Natural killer cell (primary cell): Measurements from ENCODE around the gene RPS6KL1. TPM values are rescaled to one million over a fixed set of nuclear protein-coding genes. Genes with fewer than 3 reads are reported as not detected.

ENCODE experiments used
- ATAC-seq, 3 donors: fragments of 150-1000 bp in 2 of 3; fragments of 200-7000 bp in 1 of 3; cut with Tn5 transposase; 1 replicate in 1 of 3; 2 replicates in 2 of 3; pipeline ENCODE4 v1.10.0; 2021; ENCODE audit warnings: mild to moderate bottlenecking in 2 of 3, moderate library complexity in 2 of 3
- DNase-seq, 2 donors: peaks; one replicate each; pipeline versions ENCODE4 v3.0.0 to v3.0.0-alpha.2; 2013 to 2021; ENCODE audit warnings: mixed read lengths in 1 of 2
- H3K27ac ChIP-seq: one replicate; pipeline ENCODE4 v1.5.1; 2013; ENCODE audit warnings: mild to moderate bottlenecking, low read length
- H3K27me3 ChIP-seq: one replicate; pipeline ENCODE4 v1.6.1; 2013; ENCODE audit warnings: low read length; ENCODE audit not compliant: control insufficient read depth, insufficient read depth
- H3K36me3 ChIP-seq: one replicate; pipeline ENCODE4 v1.6.1; 2013; ENCODE audit warnings: low read length; ENCODE audit not compliant: control insufficient read depth, insufficient read depth
- H3K4me1 ChIP-seq: one replicate; pipeline ENCODE4 v1.6.1; 2013; ENCODE audit warnings: low read length; ENCODE audit not compliant: control insufficient read depth, insufficient read depth
- H3K4me3 ChIP-seq: one replicate; pipeline ENCODE4 v1.5.1; 2013; ENCODE audit warnings: low read length
- H3K9me3 ChIP-seq: one replicate; pipeline ENCODE4 v1.6.1; 2013; ENCODE audit warnings: low read length; ENCODE audit not compliant: control insufficient read depth, insufficient read depth
- H3K27ac Mint-ChIP-seq, 2 donors: one replicate each; pipeline ENCODE4 v1.8.0; 2022; ENCODE audit warnings: mild to moderate bottlenecking in 2 of 2, mixed read lengths in 2 of 2, moderate library complexity in 1 of 2
- H3K27me3 Mint-ChIP-seq, 2 donors: one replicate each; pipeline ENCODE4 v1.8.0; 2022; ENCODE audit warnings: low read depth in 2 of 2, mixed read lengths in 2 of 2
- H3K36me3 Mint-ChIP-seq: one replicate; pipeline ENCODE4 v1.8.0; 2022; ENCODE audit warnings: mixed read lengths
- H3K4me1 Mint-ChIP-seq, 2 donors: one replicate each; pipeline ENCODE4 v1.8.0; 2022; ENCODE audit warnings: mixed read lengths in 2 of 2
- H3K4me3 Mint-ChIP-seq: one replicate; pipeline ENCODE4 v1.8.0; 2022; ENCODE audit warnings: mild to moderate bottlenecking, moderate library complexity, mixed read lengths
- H3K9me3 Mint-ChIP-seq, 2 donors: one replicate each; pipeline ENCODE4 v1.8.0; 2022; ENCODE audit warnings: mixed read lengths in 2 of 2
- CTCF ChIP-seq: fragments of 200-600 bp; IDR thresholded peaks from one replicate; pipeline ENCODE4 v1.8.0; 2022; ENCODE audit warnings: antibody characterized with exemption
- WGBS: methylation state at CpG from one replicate; pipeline ENCODE4 v1.1.7; 2013; ENCODE audit warnings: missing lambda C conversion rate; ENCODE audit not compliant: insufficient coverage; 5-methylcytosine and 5-hydroxymethylcytosine counted together
- intact Hi-C: fragments of 100-400 bp; cut with micrococcal nuclease; formaldehyde crosslinking; loops from one replicate; pipeline ENCODE4 v1.14.2; 2022
- total RNA-seq, 4 donors: library from RNA; stranded (reverse); fragments of 120-200 nt in 1 of 4; gene quantifications; one replicate each; pipeline versions ENCODE4 v1.2.3 to v1.2.4, GENCODE V29; 2013 to 2022

The RPS6KL1 gene
- total RNA-seq, 3 donors from 2014 or later (not counting 1 experiment from before 2014, with no cell fraction given): 1.9 to 7.9 (median 2.9) TPM

GRCh38 chr14:74949191-74949601 is 26.1 kb upstream of the RPS6KL1 start:
- Histone ChIP-seq H3K27me3 (no peaks in the 10 kb centered on the region), H3K4me3 (no peak overlapping the region), H3K36me3 (no peaks in the 10 kb centered on the region), H3K27ac (no peak overlapping the region), H3K4me1 (peaks cover 9% of the 10 kb centered on the region), H3K9me3 (no peaks in the 10 kb centered on the region)
- no peak for ATAC-seq
- H3K36me3 Mint-ChIP-seq: no peaks in the 10 kb centered on the region
- no peak for DNase-seq
- H3K27me3 Mint-ChIP-seq: no peaks in the 10 kb centered on the region
- no peaks in the 10 kb centered on the region for H3K9me3 Mint-ChIP-seq
- intact Hi-C loops: no loop called here
- H3K4me1 Mint-ChIP-seq: peaks cover 9% of the 10 kb centered on the region in 2 donors
- 90% methylated on average over 16 of the region's 16 CpGs for WGBS
- H3K27ac Mint-ChIP-seq: no peak overlapping the region
- TF ChIP-seq CTCF: no peak
- no peak overlapping the region for H3K4me3 Mint-ChIP-seq

- Histone ChIP-seq H3K36me3 (no peaks in the 10 kb centered on the region), H3K27me3 (no peaks in the 10 kb centered on the region), H3K4me3 (no peak overlapping the region), H3K9me3 (no peaks in the 10 kb centered on the region), H3K4me1 (peaks cover 9% of the 10 kb centered on the region), H3K27ac (no peak overlapping the region)
- WGBS: 91% methylated on average over 22 of the region's 23 CpGs
- no peak for ATAC-seq
- no peaks in the 10 kb centered on the region for H3K27me3 Mint-ChIP-seq
- no peaks in the 10 kb centered on the region for H3K9me3 Mint-ChIP-seq
- no peak for TF ChIP-seq CTCF
- H3K36me3 Mint-ChIP-seq: no peaks in the 10 kb centered on the region
- no peak overlapping the region for H3K4me3 Mint-ChIP-seq
- DNase-seq: no peak
- intact Hi-C loops: no loop called here
- peaks cover 9 to 11% of the 10 kb centered on the region in 2 donors for H3K4me1 Mint-ChIP-seq
- H3K27ac Mint-ChIP-seq: no peak overlapping the region
These were observed 25.4 kb upstream of the RPS6KL1 start for GRCh38 chr14:74948228-74949175.

DNA sequence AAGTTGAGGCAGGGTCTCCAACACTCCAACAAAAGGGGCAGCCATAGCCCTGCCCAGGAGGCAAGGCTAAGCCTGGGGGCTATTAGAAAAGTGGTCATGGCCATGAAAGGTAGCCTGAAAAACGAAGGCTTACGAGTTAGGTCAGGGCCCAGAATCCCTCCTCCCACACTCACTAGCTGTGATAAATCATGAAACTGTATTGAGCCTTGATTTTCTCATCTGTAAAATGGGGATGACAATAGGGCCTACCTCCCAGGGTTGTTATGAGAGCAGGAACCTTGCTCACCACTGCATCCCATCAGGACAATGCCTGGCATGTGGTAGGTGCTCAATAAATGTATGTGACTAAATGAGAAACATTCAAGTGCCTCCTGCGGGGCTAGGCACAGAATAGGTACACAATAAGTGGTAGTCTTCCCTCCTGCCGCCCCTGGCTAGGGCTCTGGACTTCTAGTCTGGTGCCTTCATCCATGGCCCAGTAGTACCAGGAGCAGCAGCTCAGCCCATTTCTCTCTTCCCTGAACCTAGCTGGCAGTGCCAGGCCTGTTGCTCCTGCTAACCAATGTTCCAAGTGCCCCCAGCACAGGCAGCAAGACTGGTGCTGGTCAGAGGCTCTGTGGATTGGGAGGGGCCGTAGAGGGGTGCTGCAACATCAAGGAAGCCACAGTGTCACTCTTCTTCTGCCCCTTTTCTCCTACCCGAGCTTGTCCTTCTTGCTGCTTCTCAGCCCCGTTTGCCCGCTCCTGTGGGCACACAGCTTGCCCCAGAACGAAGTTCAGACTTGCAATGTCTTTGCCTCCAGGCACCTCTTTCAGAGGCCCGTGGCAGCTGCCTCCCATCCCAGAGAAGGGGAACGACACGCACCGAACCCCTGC is 24.5 kb upstream of the RPS6KL1 start:
- H3K4me1 Mint-ChIP-seq: peaks cover 17 to 20% of the 10 kb centered on the region in 2 donors
- no peaks in the 10 kb centered on the region for H3K36me3 Mint-ChIP-seq
- Histone ChIP-seq H3K9me3 (no peaks in the 10 kb centered on the region), H3K36me3 (no peaks in the 10 kb centered on the region), H3K27me3 (no peaks in the 10 kb centered on the region), H3K4me3 (no peak overlapping the region), H3K27ac (no peak overlapping the region), H3K4me1 (peaks cover 15% of the 10 kb centered on the region)
- H3K27ac Mint-ChIP-seq: no peak overlapping the region
- no peak for DNase-seq
- no peaks in the 10 kb centered on the region for H3K9me3 Mint-ChIP-seq
- no peaks in the 10 kb centered on the region for H3K27me3 Mint-ChIP-seq
- H3K4me3 Mint-ChIP-seq: no peak overlapping the region
- intact Hi-C loops: loop anchor here (2.0 kb wide), 1 partner anchor 55 kb away; the partner anchor contains the start of gene EIF2B2
- TF ChIP-seq CTCF: no peak
- ATAC-seq: no peak
- 88% methylated on average over 12 of the region's 13 CpGs for WGBS
